GM18873 (cell line): ENCODE measurements around the gene ERFL.
"Not testable (repeated sequence)": the region's sequence is repeated elsewhere in the genome, so short reads cannot be mapped to it uniquely, and the experiment has no call there.

Source experiments
- ATAC-seq: cut with Tn5 transposase; IDR thresholded peaks from one replicate; pipeline ENCODE4 v1.9.1; 2021; ENCODE audit warnings: mild to moderate bottlenecking, moderate library complexity, moderate number of reproducible peaks; ENCODE audit not compliant: unreplicated experiment, low FRiP score

The ERFL gene

GRCh38 chr19:41944336-41944735 is 16.1 kb upstream of the ERFL start:
- ATAC-seq: no peak

DNA sequence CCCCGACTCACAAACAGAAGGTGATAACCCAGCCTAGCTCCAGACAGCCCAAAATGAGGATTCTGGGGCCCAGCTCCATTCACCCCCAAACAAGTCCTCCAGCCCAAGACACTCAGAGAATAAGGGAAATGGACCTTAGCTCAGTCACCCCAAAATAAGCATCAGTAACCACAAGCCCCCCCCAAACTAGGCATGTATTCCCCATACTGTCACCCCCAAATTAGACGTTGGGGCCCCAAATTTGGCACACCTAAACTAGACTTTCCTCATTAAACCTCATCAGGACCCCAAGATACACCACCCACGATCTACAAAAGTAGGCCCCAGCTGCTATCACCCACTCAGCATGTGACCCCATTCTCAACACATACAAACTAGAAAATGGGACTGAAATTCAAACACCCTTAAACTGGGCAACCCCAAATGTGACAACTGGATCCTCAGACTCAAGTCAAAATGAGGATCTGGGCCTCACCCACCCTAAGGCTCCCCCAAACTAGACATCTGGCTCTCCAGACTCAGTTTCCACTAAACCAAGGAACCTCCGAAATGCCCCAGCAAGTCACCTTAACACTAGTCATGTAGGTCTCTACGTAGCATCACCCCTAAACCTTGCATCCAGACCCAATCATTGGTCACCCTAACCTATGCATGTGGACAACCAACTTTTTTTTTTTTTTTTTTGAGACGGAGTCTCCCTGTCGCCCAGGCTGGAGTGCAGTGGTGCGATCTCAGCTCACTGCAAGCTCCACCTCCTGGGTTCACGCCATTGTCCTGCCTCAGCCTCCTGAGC is 13.4 kb upstream of the ERFL start:
- no peak for ATAC-seq

DNA sequence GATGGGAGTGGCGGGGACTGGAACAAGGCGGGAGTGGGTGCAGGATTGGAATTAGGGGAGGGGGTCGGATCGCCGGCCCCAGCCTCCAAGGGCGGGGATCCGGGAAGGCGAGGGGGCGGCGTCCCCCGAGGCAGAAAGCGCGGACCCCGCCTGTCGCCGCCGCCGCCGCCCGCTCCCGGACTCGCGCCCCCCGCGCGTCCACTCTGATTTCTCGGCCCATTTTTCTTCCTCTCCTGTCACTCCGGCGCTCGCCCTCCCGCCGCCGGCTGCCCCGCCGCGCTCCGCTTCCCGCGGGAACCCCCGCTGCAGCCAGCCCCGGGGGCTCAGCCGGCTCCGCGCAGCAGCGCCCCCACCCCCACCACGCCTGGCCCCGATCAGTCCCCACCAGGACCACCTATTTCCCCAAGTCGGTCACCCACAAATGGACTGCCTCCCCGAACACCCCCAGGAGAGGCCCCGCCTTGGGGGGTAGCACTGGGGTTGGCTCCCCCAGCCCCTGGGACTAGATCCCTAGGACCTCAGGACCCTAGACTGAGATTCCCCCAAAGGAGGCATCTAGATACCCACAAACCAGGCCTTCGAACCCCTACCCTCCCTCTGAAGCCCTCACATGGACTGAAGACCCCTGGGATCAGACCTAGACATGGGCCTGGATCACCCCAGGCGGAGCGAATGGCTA is 12.6 kb upstream of the ERFL start:
- no peak for ATAC-seq

GRCh38 chr19:41939861-41940730 is 11.8 kb upstream of the ERFL start:
- no peak for ATAC-seq

GRCh38 chr19:41939209-41939608 is 11.0 kb upstream of the ERFL start:
- ATAC-seq: not testable (repeated sequence)

GRCh38 chr19:41937525-41938468 is 9.5 kb upstream of the ERFL start:
- ATAC-seq: no peak

DNA sequence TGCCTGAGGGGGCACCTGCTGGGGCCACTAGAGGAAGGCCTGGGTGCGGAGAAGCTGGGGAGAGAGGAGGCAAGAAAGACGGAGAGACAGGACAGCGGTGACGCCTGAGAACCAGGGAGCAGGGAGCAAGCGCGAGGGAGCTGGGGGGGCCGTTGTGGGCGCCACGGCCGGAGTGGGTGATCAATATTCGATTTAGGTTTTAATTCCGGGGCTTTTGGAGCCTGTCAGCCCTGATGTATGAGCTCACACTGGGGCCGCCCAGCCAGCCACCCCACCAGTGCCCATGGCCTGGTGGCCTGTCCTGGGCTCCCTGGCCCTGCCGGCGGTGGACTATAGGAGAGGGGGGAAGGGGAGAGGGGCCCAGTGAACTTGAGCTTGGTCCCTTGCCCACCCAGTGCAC is 8.7 kb upstream of the ERFL start:
- no peak for ATAC-seq

GRCh38 chr19:41936416-41936850 is 8.2 kb upstream of the ERFL start:
- no peak for ATAC-seq

DNA sequence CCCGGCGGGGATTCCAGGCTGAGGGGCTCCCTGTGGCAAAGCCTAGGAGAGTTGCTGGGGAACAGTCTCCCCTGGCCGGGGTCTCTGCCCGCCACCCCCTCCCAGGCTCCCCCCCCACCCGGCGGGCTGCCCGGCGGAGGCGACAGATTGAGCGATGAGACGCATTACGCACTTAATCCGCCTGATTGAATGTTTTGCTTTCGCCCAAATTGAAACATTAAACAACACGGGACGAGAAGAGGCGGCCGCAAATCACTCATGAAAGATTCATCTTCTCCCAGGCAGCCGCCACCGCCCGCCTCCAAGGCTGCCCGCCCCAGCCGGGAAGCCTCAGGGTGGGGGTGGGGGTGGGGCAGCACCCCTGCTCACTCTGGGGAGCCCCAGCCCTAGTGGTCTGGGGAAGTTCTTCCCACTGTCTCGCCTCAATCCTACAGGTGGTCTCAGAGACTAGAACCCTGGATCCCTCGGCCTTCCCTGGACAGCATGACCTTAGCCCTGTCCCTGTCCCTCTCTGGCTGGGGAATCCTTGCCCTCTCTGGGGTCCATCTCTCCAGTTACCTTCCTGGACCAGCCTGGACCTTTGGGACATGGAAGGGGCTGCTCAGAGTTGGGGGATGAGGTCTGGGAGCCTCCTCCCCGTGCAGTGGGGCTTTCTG is 7.6 kb upstream of the ERFL start:
- no peak for ATAC-seq

- no peak for ATAC-seq
These were observed 6.7 kb upstream of the ERFL start for GRCh38 chr19:41934849-41935374.

GRCh38 chr19:41933693-41934426 is 5.6 kb upstream of the ERFL start:
- ATAC-seq: no peak

- no peak for ATAC-seq
These were observed 4.6 kb upstream of the ERFL start for GRCh38 chr19:41932720-41933332.

DNA sequence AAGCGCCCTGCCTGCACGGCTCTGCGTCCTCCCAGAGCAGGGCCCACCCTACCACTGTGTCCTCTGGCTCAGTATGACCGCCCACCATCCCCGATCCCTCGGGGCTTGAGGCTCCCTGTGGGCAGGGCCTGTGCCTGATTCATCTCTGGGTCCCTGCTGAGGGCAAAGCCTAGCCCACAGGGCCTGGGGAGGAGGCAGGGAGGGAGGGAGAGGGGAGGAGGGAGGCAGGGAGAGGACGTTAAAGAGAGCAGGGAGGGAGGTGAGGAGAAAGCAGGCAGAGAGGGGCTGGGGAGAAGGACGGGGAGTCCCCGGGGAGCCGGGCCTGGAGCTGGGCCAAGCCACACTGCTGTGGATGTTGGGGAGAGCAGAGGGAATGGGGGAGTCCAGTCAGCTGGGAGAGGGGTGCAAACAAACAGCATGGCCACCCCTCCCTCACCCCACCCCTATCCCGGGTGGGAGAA is 4.0 kb upstream of the ERFL start:
- no peak for ATAC-seq

- ATAC-seq: no peak
These were observed 2.8 kb upstream of the ERFL start for GRCh38 chr19:41930926-41931592.

DNA sequence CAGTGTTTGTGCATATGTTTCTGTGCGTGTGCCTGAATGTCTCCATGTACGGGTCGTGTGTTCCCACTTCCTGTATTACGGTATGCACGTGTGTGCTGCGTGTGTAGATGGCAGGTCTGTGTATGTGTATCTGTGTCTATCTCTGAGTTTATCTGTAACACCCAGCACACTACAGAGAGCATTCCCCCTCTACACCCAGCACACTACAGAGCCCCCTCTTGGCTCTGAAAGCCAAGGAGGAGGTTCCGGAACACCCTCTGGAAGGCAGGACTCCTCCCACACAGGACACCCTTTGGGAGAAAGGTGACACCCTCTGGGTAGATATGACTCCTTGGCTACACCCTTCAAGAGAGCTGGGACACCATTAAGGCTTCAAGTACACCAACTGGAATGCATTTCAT is 2.1 kb upstream of the ERFL start:
- no peak for ATAC-seq

- no peak for ATAC-seq
These were observed 1.4 kb upstream of the ERFL start for GRCh38 chr19:41929536-41930071.
